HepG2 (cell line): Measurements from ENCODE around the gene BANP. TPM values are rescaled to one million over a fixed set of nuclear protein-coding genes. Genes with fewer than 3 reads are reported as not detected.
A peak's percentile ranks its signal among the peaks of the same experiment; 100 is the strongest.

ENCODE experiments used
- ASH2L ChIP-seq: fragments of 300-600, 200-600 bp; sonication (generic); IDR thresholded peaks from 2 replicates; pipeline ENCODE4 v1.7.0; 2017; ENCODE audit warnings: low read depth, mild to moderate bottlenecking, moderate library complexity, mixed read lengths, low read length; ENCODE audit not compliant: insufficient read length
- DMAP1 ChIP-seq: IDR thresholded peaks from 2 replicates; pipeline ENCODE4 v1.6.1; 2016
- DZIP1 ChIP-seq: sonication (generic); formaldehyde crosslinking; IDR thresholded peaks from 2 replicates; pipeline ENCODE4 v1.5.0; 2020; ENCODE audit warnings: mild to moderate bottlenecking, missing genetic modification reagents
- HOXD1 ChIP-seq: sonication (generic); formaldehyde crosslinking; IDR thresholded peaks from 2 replicates; pipeline ENCODE4 v1.5.0; 2020; ENCODE audit warnings: missing genetic modification reagents
- KAT2B ChIP-seq: fragments of 150-350 bp; IDR thresholded peaks from 2 replicates; pipeline ENCODE4 v1.6.1; 2014; ENCODE audit warnings: low read depth, low read length, borderline replicate concordance
- NFIC ChIP-seq: IDR thresholded peaks from 2 replicates; pipeline ENCODE4 v1.6.1; 2012; ENCODE audit warnings: mild to moderate bottlenecking, low read length, inconsistent platforms
- NR1H2 ChIP-seq: sonication (generic); formaldehyde crosslinking; IDR thresholded peaks from 2 replicates; pipeline ENCODE4 v1.8.1; 2022; ENCODE audit warnings: low read depth, missing genetic modification reagents, borderline replicate concordance
- PLRG1 ChIP-seq: fragments of 450-650 bp; conservative IDR thresholded peaks from 2 replicates; pipeline ENCODE4 v1.6.1; 2016
- TAF15 ChIP-seq: fragments of 200-400 bp; formaldehyde crosslinking; IDR thresholded peaks from one replicate; pipeline ENCODE4 v1.6.1; 2018; ENCODE audit warnings: mild to moderate bottlenecking, low read depth, low read length; ENCODE audit not compliant: poor library complexity, severe bottlenecking
- TRIM24 ChIP-seq: sonication (generic); formaldehyde crosslinking; IDR thresholded peaks from 2 replicates; pipeline ENCODE4 v1.8.0; 2022; ENCODE audit warnings: mild to moderate bottlenecking, missing genetic modification reagents
- ZFP37 ChIP-seq: sonication (generic); formaldehyde crosslinking; IDR thresholded peaks from 2 replicates; pipeline ENCODE4 v1.4.0; 2020; ENCODE audit warnings: missing genetic modification reagents, borderline replicate concordance
- ZNF329 ChIP-seq: sonication (generic); formaldehyde crosslinking; IDR thresholded peaks from 2 replicates; pipeline ENCODE4 v1.9.0; 2021; ENCODE audit warnings: low read depth, mild to moderate bottlenecking, missing genetic modification reagents
- ZNF552 ChIP-seq: sonication (generic); formaldehyde crosslinking; IDR thresholded peaks from 2 replicates; pipeline ENCODE4 v1.9.0; 2022; ENCODE audit warnings: missing genetic modification reagents, mild to moderate bottlenecking, borderline replicate concordance
- ZNF784 ChIP-seq: sonication (generic); formaldehyde crosslinking; IDR thresholded peaks from 2 replicates; pipeline ENCODE4 v1.5.1; 2020; ENCODE audit warnings: missing genetic modification reagents, mild to moderate bottlenecking, borderline replicate concordance
- polyA plus RNA-seq, 8 experiments: library from polyadenylated mRNA; depleted of rRNA in 3 of 8; stranded (reverse) in 7 of 8; unstranded in 1 of 8; fragments of >200 nt; fragmentation: Illumina TruSeq in 4 of 8; extraction: Trizol in 4 of 8; gene quantifications; 2 replicates each; pipeline versions ENCODE4 v1.2.1 to v1.2.3, GENCODE V29; 2011 to 2016; ENCODE audit warnings: low read depth in 4 of 8, missing spikeins in 1 of 8, mixed read lengths in 1 of 8; ENCODE audit not compliant: insufficient read depth in 1 of 8
- total RNA-seq, 5 experiments: library from RNA; depleted of rRNA; stranded (reverse); fragments of >200 nt; fragmentation: Illumina TruSeq; extraction: Trizol; gene quantifications; 2 replicates each; pipeline ENCODE4 v1.2.3, GENCODE V29; 2016; ENCODE audit warnings: low read depth in 1 of 5
- TF ChIP-seq, protein P1 (sequence below): sonication (generic); formaldehyde crosslinking; IDR thresholded peaks from 2 replicates; pipeline ENCODE4 v1.4.0; 2020; ENCODE audit warnings: missing genetic modification reagents
- TF ChIP-seq, protein P2 (sequence below): sonication (generic); formaldehyde crosslinking; IDR thresholded peaks from 2 replicates; pipeline ENCODE4 v1.4.0; 2020; ENCODE audit warnings: missing genetic modification reagents
- TF ChIP-seq, protein P3 (sequence below): sonication (generic); formaldehyde crosslinking; IDR thresholded peaks from 2 replicates; pipeline ENCODE4 v1.5.0; 2020; ENCODE audit warnings: missing genetic modification reagents
- TF ChIP-seq, protein P4 (sequence below): sonication (generic); formaldehyde crosslinking; IDR thresholded peaks from 2 replicates; pipeline ENCODE4 v1.5.0; 2020; ENCODE audit warnings: mild to moderate bottlenecking, missing genetic modification reagents
- TF ChIP-seq, protein P5 (sequence below): sonication (generic); IDR thresholded peaks from 2 replicates; pipeline ENCODE4 v1.6.1; 2016; ENCODE audit warnings: low read depth, borderline replicate concordance

The BANP gene
- total and polyA plus RNA-seq, 2 of the 13 experiments (the other 11 are each of a cell fraction or from before 2014, with no cell fraction given), result 20.2 to 23.8 TPM

DNA sequence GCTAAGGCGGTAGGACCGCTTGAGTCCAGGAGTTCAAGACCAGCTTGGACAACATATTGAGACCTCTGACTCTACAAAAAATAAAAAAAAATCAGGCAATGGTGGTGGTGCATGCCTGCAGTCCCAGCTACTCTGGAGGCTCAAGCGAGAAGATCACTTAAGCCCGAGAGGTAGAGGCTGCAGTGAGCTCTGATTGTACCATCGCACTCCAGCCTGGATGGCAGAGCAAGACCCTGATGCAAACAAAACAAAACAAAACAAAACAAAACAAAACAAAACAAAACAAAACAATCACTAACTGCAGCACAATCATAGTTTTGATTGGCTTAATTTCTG is 2.5 kb upstream of the BANP start (continued):
- TF ChIP-seq, protein P1, sequence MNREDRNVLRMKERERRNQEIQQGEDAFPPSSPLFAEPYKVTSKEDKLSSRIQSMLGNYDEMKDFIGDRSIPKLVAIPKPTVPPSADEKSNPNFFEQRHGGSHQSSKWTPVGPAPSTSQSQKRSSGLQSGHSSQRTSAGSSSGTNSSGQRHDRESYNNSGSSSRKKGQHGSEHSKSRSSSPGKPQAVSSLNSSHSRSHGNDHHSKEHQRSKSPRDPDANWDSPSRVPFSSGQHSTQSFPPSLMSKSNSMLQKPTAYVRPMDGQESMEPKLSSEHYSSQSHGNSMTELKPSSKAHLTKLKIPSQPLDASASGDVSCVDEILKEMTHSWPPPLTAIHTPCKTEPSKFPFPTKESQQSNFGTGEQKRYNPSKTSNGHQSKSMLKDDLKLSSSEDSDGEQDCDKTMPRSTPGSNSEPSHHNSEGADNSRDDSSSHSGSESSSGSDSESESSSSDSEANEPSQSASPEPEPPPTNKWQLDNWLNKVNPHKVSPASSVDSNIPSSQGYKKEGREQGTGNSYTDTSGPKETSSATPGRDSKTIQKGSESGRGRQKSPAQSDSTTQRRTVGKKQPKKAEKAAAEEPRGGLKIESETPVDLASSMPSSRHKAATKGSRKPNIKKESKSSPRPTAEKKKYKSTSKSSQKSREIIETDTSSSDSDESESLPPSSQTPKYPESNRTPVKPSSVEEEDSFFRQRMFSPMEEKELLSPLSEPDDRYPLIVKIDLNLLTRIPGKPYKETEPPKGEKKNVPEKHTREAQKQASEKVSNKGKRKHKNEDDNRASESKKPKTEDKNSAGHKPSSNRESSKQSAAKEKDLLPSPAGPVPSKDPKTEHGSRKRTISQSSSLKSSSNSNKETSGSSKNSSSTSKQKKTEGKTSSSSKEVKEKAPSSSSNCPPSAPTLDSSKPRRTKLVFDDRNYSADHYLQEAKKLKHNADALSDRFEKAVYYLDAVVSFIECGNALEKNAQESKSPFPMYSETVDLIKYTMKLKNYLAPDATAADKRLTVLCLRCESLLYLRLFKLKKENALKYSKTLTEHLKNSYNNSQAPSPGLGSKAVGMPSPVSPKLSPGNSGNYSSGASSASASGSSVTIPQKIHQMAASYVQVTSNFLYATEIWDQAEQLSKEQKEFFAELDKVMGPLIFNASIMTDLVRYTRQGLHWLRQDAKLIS (CRISPR knock-in tag), result peak; percentile 22; the same call in 1 of the 2 replicates
- TF ChIP-seq ZNF329 (no peak), ZNF552 (CRISPR knock-in tag) (no peak), PLRG1 (no peak), DMAP1 (CRISPR knock-in tag) (peak; percentile 10; the same call in 1 of the 2 replicates), NR1H2 (CRISPR knock-in tag) (no peak), KAT2B (no peak), NFIC (0 out of 2 replicates have a peak, but pooled peaks have one; percentile 13), TRIM24 (CRISPR knock-in tag) (no peak), ZFP37 (peak; percentile 10; the same call in 1 of the 2 replicates), DZIP1 (CRISPR knock-in tag) (no peak), TAF15 (no peak), HOXD1 (CRISPR knock-in tag) (0 out of 2 replicates have a peak, but pooled peaks have one; percentile 35), ZNF784 (CRISPR knock-in tag) (no peak), ASH2L (peak; percentile 15)
- TF ChIP-seq, protein P2, sequence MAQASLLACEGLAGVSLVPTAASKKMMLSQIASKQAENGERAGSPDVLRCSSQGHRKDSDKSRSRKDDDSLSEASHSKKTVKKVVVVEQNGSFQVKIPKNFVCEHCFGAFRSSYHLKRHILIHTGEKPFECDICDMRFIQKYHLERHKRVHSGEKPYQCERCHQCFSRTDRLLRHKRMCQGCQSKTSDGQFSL, result 0 out of 2 replicates have a peak, but pooled peaks have one; percentile 16
- TF ChIP-seq, protein P3, sequence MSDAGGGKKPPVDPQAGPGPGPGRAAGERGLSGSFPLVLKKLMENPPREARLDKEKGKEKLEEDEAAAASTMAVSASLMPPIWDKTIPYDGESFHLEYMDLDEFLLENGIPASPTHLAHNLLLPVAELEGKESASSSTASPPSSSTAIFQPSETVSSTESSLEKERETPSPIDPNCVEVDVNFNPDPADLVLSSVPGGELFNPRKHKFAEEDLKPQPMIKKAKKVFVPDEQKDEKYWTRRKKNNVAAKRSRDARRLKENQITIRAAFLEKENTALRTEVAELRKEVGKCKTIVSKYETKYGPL, result 0 out of 2 replicates have a peak, but pooled peaks have one; percentile 13
- TF ChIP-seq, protein P4, sequence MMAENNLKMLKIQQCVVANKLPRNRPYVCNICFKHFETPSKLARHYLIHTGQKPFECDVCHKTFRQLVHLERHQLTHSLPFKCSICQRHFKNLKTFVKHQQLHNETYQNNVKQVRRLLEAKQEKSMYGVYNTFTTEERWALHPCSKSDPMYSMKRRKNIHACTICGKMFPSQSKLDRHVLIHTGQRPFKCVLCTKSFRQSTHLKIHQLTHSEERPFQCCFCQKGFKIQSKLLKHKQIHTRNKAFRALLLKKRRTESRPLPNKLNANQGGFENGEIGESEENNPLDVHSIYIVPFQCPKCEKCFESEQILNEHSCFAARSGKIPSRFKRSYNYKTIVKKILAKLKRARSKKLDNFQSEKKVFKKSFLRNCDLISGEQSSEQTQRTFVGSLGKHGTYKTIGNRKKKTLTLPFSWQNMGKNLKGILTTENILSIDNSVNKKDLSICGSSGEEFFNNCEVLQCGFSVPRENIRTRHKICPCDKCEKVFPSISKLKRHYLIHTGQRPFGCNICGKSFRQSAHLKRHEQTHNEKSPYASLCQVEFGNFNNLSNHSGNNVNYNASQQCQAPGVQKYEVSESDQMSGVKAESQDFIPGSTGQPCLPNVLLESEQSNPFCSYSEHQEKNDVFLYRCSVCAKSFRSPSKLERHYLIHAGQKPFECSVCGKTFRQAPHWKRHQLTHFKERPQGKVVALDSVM, result peak; percentile 66
- TF ChIP-seq, protein P5, sequence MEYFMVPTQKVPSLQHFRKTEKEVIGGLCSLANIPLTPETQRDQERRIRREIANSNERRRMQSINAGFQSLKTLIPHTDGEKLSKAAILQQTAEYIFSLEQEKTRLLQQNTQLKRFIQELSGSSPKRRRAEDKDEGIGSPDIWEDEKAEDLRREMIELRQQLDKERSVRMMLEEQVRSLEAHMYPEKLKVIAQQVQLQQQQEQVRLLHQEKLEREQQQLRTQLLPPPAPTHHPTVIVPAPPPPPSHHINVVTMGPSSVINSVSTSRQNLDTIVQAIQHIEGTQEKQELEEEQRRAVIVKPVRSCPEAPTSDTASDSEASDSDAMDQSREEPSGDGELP, result no peak
